GM23248 (cell line): ENCODE results near the gene CEP78. TPM values are rescaled to one million over a fixed set of nuclear protein-coding genes. Genes with fewer than 3 reads are reported as not detected.

Source experiments
- DNase-seq: peaks from one replicate; pipeline ENCODE4 v3.0.0-alpha.2; 2015
- H2AFZ ChIP-seq: fragments of 200-600 bp; sonication (generic); 2 replicates; pipeline ENCODE4 v1.6.1; 2016; ENCODE audit warnings: antibody characterized with exemption
- H3F3A ChIP-seq: fragments of 200-600 bp; sonication (generic); 2 replicates; pipeline ENCODE4 v1.6.1; 2016; ENCODE audit warnings: mild to moderate bottlenecking, antibody characterized with exemption, mixed run types; ENCODE audit not compliant: insufficient read depth
- H3K27ac ChIP-seq: fragments of 200-600 bp; sonication (generic); 2 replicates; pipeline ENCODE4 v1.5.1; 2016; ENCODE audit warnings: mild to moderate bottlenecking
- H3K27me3 ChIP-seq: fragments of 200-600 bp; sonication (generic); replicated peaks from 2 replicates; pipeline ENCODE4 v1.6.1; 2016; ENCODE audit warnings: mild to moderate bottlenecking; ENCODE audit not compliant: insufficient read depth
- H3K36me3 ChIP-seq: fragments of 200-600 bp; sonication (generic); 2 replicates; pipeline ENCODE4 v1.6.1; 2016; ENCODE audit warnings: low read depth, mild to moderate bottlenecking
- H3K4me1 ChIP-seq: fragments of 200-600 bp; sonication (generic); 2 replicates; pipeline ENCODE4 v1.6.1; 2016; ENCODE audit warnings: mild to moderate bottlenecking; ENCODE audit not compliant: insufficient read depth
- H3K4me2 ChIP-seq: fragments of 200-600 bp; sonication (generic); one replicate; pipeline ENCODE4 v1.6.1; 2016; ENCODE audit warnings: mild to moderate bottlenecking; ENCODE audit not compliant: unreplicated experiment
- H3K4me3 ChIP-seq: fragments of 200-600 bp; sonication (generic); 2 replicates; pipeline ENCODE4 v1.5.1; 2016; ENCODE audit warnings: mild to moderate bottlenecking
- H3K79me2 ChIP-seq: fragments of 200-600 bp; sonication (generic); 2 replicates; pipeline ENCODE4 v1.6.1; 2016; ENCODE audit warnings: mild to moderate bottlenecking; ENCODE audit not compliant: insufficient read depth
- H3K9ac ChIP-seq: fragments of 200-600 bp; sonication (generic); 2 replicates; pipeline ENCODE4 v1.6.1; 2016; ENCODE audit warnings: mild to moderate bottlenecking
- H3K9me2 ChIP-seq: fragments of 200-600 bp; sonication (generic); 2 replicates; pipeline ENCODE4 v1.6.1; 2016; ENCODE audit warnings: mixed run types, mild to moderate bottlenecking, moderate library complexity; ENCODE audit not compliant: insufficient read depth
- H3K9me3 ChIP-seq: fragments of 200-600 bp; sonication (generic); one replicate; pipeline ENCODE4 v1.6.1; 2017; ENCODE audit warnings: low read depth
- H4K20me1 ChIP-seq: fragments of 200-600 bp; sonication (generic); 2 replicates; pipeline ENCODE4 v1.6.0; 2016; ENCODE audit not compliant: insufficient read depth
- EZH2 ChIP-seq: fragments of 200-600 bp; sonication (generic); IDR thresholded peaks from 2 replicates; pipeline ENCODE4 v1.6.1; 2018; ENCODE audit warnings: antibody characterized with exemption, mild to moderate bottlenecking; ENCODE audit not compliant: insufficient read depth, poor library complexity, severe bottlenecking
- EZH2phosphoT487 ChIP-seq: fragments of 200-600 bp; sonication (generic); IDR thresholded peaks from 2 replicates; pipeline ENCODE4 v1.6.1; 2018; ENCODE audit warnings: antibody characterized with exemption, moderate library complexity, mild to moderate bottlenecking, low read depth; ENCODE audit not compliant: insufficient read depth
- WGBS, 2 experiments: methylation state at CpG; one replicate each; pipeline ENCODE4 v1.1.6; 2015 to 2017; ENCODE audit warnings: low lambda C conversion rate in 2 of 2, low coverage in 1 of 2; ENCODE audit errors: missing lambda C conversion rate in 2 of 2; 5-methylcytosine and 5-hydroxymethylcytosine counted together
- in situ Hi-C: fragments of 300-500 bp; cut with MboI; formaldehyde crosslinking; loops from 2 replicates; pipeline ENCODE4 v1.15.0; 2020
- polyA plus RNA-seq: library from polyadenylated mRNA; unstranded; fragments of >200 nt; fragmentation: Nextera tagmentation; extraction: Ambion mirVana; gene quantifications from 2 replicates; pipeline ENCODE4 v1.2.1, GENCODE V29; 2016
- total RNA-seq: library from RNA; depleted of rRNA; stranded (reverse); fragments of >200 nt; shearing (Covaris generic); gene quantifications from 2 replicates; pipeline ENCODE4 v1.2.3, GENCODE V29; 2014

The CEP78 gene
- total and polyA plus RNA-seq, 2 experiments from 2014 or later, result 9.1 to 13.8 TPM

DNA sequence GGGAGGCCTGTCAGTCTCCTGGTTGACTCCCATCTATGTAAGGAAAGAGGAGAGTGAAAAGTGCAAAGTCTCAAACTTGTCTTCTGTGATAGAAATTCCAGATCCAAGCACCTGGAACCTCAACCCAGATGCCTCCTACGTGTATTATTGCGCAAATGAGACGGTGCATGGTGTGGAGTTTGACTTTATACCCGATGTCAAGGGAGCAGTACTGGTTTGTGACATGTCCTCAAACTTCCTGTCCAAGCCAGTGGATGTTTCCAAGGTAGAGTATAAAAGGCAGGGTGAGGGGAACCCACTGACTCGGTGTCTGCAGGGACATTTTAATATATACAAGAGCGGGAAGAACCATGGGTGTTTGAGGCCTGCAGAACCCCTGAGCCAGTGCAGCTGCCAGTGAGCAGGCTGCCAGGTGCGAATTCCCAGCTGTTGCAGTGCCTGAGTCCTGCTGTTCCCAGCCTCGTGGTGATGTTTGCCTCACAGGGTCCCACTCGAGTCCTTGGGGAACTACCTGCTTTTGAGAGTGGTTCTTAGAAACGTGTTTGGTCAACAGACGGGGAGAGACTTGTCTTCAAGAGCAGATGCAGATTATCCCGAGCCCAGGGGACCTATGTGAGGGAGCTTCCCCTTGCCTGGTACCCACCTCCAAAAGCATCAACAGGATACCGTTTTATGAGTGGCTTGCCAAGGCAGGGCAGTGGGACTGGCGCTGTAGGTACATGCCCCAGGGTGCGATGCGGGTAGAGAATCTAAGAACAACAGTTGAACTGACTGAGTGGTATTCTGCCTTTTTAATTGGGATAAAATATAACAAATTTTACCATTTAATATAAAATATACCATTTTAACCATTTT, 70.6 kb downstream of the CEP78 start:
- peaks cover 68% of the 10 kb centered on the region for H3K36me3 ChIP-seq
- DNase-seq, result no peak
- no peaks in the 10 kb centered on the region for H3K27me3 ChIP-seq
- no peak overlapping the region for H3K4me3 ChIP-seq
- no peaks in the 10 kb centered on the region for H3K9me2 ChIP-seq
- no peak overlapping the region for H3K27ac ChIP-seq
- peaks cover 30% of the 10 kb centered on the region for H3K79me2 ChIP-seq
- no peak overlapping the region for H3K9ac ChIP-seq
- TF ChIP-seq EZH2phosphoT487, result no peak
- TF ChIP-seq EZH2, result no peak
- in situ Hi-C loops, result no loop called here
- no peaks in the 10 kb centered on the region for H3K9me3 ChIP-seq
- H2AFZ ChIP-seq, result no peak overlapping the region
- 0 out of 2 replicates have a peak, but pooled peaks cover 2% of the 10 kb centered on the region for H4K20me1 ChIP-seq
- no peaks in the 10 kb centered on the region for H3F3A ChIP-seq
- H3K4me2 ChIP-seq, result no peak overlapping the region
- 84 to 87% methylated on average over 16 of the region's 16 CpGs for WGBS, 2 experiments
- no peaks in the 10 kb centered on the region for H3K4me1 ChIP-seq

DNA sequence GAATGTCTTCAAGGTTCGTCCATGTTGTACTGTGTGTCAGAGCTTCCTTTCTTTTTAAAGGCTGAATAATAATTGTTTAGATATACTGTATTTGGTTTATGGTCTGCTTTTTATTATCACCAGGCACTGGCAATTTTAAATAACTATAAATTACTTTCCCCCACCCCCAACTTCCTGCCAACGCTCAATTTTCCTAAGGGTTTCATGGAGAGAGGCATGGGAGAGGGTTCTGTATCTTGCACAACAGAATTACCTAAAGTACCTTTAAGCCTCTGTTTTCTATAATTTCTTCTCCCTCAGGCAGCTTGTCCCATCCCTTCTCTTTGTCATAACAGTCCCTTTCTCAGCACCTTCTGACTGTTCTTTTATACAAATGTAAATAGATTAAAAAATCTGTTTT, 71.5 kb downstream of the CEP78 start:
- no peak for TF ChIP-seq EZH2phosphoT487
- no peak for TF ChIP-seq EZH2
- Histone ChIP-seq H3F3A (no peaks in the 10 kb centered on the region), H3K4me1 (no peaks in the 10 kb centered on the region), H3K9ac (no peak overlapping the region), H3K9me3 (no peaks in the 10 kb centered on the region), H3K9me2 (no peaks in the 10 kb centered on the region), H3K27ac (no peak overlapping the region), H3K36me3 (peaks cover 63% of the 10 kb centered on the region), H3K27me3 (no peaks in the 10 kb centered on the region), H3K4me3 (no peak overlapping the region), H3K4me2 (no peak overlapping the region), H3K79me2 (peaks cover 22% of the 10 kb centered on the region; the same call in 1 of the 2 replicates), H4K20me1 (no peaks in the 10 kb centered on the region), H2AFZ (no peak overlapping the region)
- 83 to 86% methylated on average over 2 of the region's 2 CpGs for WGBS, 2 experiments
- DNase-seq, result no peak
- in situ Hi-C loops, result no loop called here

DNA sequence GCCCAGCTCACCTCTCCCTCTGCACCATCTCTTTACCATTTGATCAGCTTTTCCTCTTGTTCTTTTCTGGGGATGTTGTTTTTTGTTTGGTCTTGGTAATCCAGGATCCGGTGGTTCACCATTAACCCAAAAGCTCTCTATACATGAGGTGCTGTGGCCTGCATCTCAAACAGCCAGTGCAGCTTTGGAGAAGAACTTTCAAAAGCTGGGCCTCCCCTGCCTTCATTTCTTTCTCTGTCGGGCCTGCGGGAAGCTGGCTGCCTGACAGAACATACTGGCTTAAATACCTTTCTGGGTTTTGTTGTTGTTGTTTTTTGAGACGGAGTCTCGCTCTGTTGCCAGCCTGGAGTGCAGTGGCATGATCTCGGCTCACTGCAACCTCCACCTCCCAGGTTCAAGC, 73.2 kb downstream of the CEP78 start:
- no peak overlapping the region for H3K27ac ChIP-seq
- in situ Hi-C loops, result no loop called here
- H3K9ac ChIP-seq, result no peak overlapping the region
- H4K20me1 ChIP-seq, result no peaks in the 10 kb centered on the region
- no peaks in the 10 kb centered on the region for H3K9me3 ChIP-seq
- peaks cover 9% of the 10 kb centered on the region; the same call in 1 of the 2 replicates for H3K79me2 ChIP-seq
- H3K4me1 ChIP-seq, result no peaks in the 10 kb centered on the region
- peaks cover 61% of the 10 kb centered on the region for H3K36me3 ChIP-seq
- 80 to 88% methylated on average over 6 of the region's 6 CpGs for WGBS, 2 experiments
- no peak overlapping the region for H3K4me2 ChIP-seq
- H3K27me3 ChIP-seq, result no peaks in the 10 kb centered on the region
- no peak overlapping the region for H2AFZ ChIP-seq
- no peaks in the 10 kb centered on the region for H3K9me2 ChIP-seq
- no peaks in the 10 kb centered on the region for H3F3A ChIP-seq
- H3K4me3 ChIP-seq, result no peak overlapping the region
- no peak for DNase-seq
- no peak for TF ChIP-seq EZH2
- no peak for TF ChIP-seq EZH2phosphoT487

DNA sequence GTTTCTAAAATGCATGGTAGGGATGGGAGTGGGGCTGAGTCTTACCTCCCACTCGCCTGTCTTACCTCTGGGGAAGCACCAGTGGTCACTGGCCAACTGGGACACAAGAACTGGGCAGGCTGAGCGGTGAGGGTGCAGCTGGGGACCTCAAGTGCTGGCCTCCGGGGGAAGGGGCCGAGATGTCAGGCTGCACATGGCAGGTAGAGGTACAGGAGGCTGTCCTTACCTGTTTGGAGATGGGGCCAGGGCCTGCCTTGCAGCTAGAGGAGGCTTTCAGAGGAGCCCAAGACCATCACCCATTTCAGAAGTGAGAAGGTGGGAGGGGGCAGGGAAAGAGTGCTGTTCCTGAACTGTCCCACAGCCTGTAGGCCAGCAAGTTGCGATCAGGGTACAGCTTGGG, 75.2 kb downstream of the CEP78 start:
- Histone ChIP-seq H3K79me2 (peaks cover 13% of the 10 kb centered on the region; the same call in 1 of the 2 replicates), H3K36me3 (peaks cover 41% of the 10 kb centered on the region), H3K27me3 (no peaks in the 10 kb centered on the region), H3K27ac (no peak overlapping the region), H3K9me3 (no peaks in the 10 kb centered on the region), H3K4me3 (no peak overlapping the region), H4K20me1 (no peaks in the 10 kb centered on the region), H2AFZ (no peak overlapping the region), H3K4me2 (no peak overlapping the region), H3K9ac (no peak overlapping the region), H3K4me1 (0 out of 2 replicates have a peak, but pooled peaks cover 6% of the 10 kb centered on the region), H3K9me2 (no peaks in the 10 kb centered on the region), H3F3A (no peaks in the 10 kb centered on the region)
- WGBS, 2 experiments, result 83 to 93% methylated on average over 5 of the region's 5 CpGs
- no peak for DNase-seq
- in situ Hi-C loops, result no loop called here
- TF ChIP-seq EZH2, result no peak
